ENCODE results near the gene CLTA. TPM values are rescaled to one million over a fixed set of nuclear protein-coding genes. Genes with fewer than 3 reads are reported as not detected.

Gene CLTA
- total RNA-seq, 1 donor from 2014 or later, result 104 TPM

DNA sequence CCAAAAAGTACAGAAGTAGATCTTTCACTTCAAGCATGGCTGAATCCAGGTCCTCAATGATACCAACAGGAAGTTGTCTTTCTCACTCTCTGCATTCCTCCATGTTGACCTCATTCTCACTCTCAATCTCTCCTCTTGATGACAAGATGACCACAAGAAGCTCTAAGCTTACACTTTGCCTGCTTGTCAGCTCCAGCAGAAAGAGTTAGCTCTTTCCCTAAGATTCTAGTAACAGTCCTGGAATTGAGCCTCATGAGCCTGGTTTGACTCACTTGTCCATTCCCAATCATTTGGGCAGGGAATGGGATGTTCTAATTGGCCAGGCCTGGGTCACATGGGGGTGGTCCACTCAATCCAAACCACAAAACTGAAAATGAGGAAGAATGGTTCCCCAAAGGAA lies 3.3 kb upstream of the CLTA start:
- ChIA-PET CTCF (no interaction called here), POLR2A (no interaction called here)
- Mint-ChIP-seq H3K27me3 (no peaks in the 10 kb centered on the region), H3K4me3 (no peak overlapping the region), H3K4me1 (peaks cover 23% of the 10 kb centered on the region), H3K36me3 (ENCODE audit: low read depth) (peaks cover 9% of the 10 kb centered on the region), H3K9me3 (no peaks in the 10 kb centered on the region), H3K27ac (no peak overlapping the region)
- ATAC-seq (ENCODE audit: low read depth), result no peak
- DNase-seq, result no peak
- TF ChIP-seq, protein P1, sequence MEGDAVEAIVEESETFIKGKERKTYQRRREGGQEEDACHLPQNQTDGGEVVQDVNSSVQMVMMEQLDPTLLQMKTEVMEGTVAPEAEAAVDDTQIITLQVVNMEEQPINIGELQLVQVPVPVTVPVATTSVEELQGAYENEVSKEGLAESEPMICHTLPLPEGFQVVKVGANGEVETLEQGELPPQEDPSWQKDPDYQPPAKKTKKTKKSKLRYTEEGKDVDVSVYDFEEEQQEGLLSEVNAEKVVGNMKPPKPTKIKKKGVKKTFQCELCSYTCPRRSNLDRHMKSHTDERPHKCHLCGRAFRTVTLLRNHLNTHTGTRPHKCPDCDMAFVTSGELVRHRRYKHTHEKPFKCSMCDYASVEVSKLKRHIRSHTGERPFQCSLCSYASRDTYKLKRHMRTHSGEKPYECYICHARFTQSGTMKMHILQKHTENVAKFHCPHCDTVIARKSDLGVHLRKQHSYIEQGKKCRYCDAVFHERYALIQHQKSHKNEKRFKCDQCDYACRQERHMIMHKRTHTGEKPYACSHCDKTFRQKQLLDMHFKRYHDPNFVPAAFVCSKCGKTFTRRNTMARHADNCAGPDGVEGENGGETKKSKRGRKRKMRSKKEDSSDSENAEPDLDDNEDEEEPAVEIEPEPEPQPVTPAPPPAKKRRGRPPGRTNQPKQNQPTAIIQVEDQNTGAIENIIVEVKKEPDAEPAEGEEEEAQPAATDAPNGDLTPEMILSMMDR (IDR thresholded peaks at IDR 0.05), result no peak
- intact Hi-C loops (cut with micrococcal nuclease), result no loop called here

DNA sequence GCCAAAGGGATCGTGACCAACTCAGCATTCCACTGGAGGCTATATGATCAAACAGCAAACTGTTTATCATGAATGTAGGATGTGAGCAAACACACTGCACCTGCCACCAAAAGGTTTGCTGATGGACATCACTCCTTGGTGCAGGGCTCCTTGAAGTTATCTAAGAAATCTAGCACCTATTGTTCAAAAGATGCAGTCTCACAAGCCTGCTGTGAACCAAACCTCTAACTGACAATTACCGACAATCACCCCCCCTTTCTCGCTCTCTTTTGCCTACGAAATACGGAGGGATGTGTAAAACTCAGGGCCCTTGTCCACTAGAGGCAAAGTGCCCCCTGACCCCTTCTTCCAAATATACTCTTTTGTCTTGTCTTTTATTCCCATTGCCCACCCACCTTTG lies 2.5 kb upstream of the CLTA start:
- no peak for DNase-seq
- Mint-ChIP-seq H3K27me3 (no peaks in the 10 kb centered on the region), H3K27ac (no peak overlapping the region), H3K4me1 (peaks cover 31% of the 10 kb centered on the region), H3K36me3 (ENCODE audit: low read depth) (peaks cover 9% of the 10 kb centered on the region), H3K9me3 (no peaks in the 10 kb centered on the region), H3K4me3 (no peak overlapping the region)
- ChIA-PET CTCF (interaction anchor here (3.0 to 3.5 kb wide), 2 partner anchors 86 to 140 kb away, joined by 18 to 19 read pairs; no protein-coding TSS in a partner anchor), POLR2A (no interaction called here)
- intact Hi-C loops (cut with micrococcal nuclease), result no loop called here
- no peak for ATAC-seq (ENCODE audit: low read depth)
- TF ChIP-seq, protein P1 (IDR thresholded peaks at IDR 0.05), result no peak

DNA sequence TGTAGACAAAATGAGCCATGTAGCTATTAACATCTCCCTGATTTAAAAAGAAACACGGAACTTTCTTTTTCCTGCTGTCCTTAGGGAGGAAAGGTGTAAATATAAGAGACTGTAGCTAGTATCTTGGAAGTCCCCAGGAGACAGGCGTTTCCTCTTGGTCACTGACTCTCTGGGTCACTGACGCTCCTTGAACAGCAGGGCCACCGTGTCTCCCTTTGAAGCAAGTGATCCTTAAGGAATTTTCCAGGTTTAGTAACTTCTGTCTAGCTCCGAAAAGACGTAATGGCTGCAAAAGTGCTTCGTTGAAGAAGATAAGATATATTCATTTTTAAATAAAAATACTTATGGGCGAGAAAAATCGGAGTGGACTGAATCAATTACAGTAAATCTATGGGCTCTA lies 745 bp upstream of the CLTA start:
- H3K27ac Mint-ChIP-seq, result peak overlapping the region; percentile 51
- H3K36me3 Mint-ChIP-seq (ENCODE audit: low read depth), result peaks cover 20% of the 10 kb centered on the region
- no peaks in the 10 kb centered on the region for H3K27me3 Mint-ChIP-seq
- H3K9me3 Mint-ChIP-seq, result no peaks in the 10 kb centered on the region
- TF ChIP-seq, protein P1 (IDR thresholded peaks at IDR 0.05), result no peak
- DNase-seq (no peak), ATAC-seq (ENCODE audit: low read depth) (no peak)
- H3K4me1 Mint-ChIP-seq, result peaks cover 47% of the 10 kb centered on the region
- H3K4me3 Mint-ChIP-seq, result peak overlapping the region; percentile 95
- CTCF ChIA-PET, result interaction anchor here (0.5 to 3.7 kb wide), 9 partner anchors 17 to 539 kb away, joined by 3 to 25 read pairs (median 7); no protein-coding TSS in a partner anchor
- POLR2A ChIA-PET, result interaction anchor here (0.5 to 1.9 kb wide), 21 partner anchors 8 to 1557 kb away, joined by 3 to 18 read pairs (median 4); partner anchors contain the start of genes GLIPR2, GNE and SPAG8
- intact Hi-C loops (cut with micrococcal nuclease), result loop anchor here (1.0 to 2.0 kb wide), 8 partner anchors 24 to 297 kb away; partner anchors contain the start of genes GLIPR2 and GNE

DNA sequence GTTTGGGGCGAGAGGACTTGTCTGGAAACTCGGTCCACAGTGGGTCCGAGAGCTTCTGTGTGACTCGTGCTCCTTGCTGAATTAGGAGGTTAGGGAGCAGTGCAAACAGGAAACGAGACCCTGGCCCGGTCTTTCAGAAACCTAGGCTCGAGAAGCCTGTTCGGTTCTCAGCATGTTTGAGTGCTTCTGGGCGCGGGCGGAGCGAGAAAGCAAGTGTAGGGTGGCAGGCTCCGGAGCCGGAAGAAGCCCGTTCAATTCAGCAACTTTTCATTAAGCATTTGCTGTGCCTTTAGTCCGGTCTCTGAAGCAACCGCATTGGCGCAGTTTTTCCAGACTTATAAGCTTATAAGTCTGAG lies 547 bp downstream of the CLTA start:
- ATAC-seq (ENCODE audit: low read depth) (no peak), DNase-seq (no peak)
- Mint-ChIP-seq H3K27ac (peak overlapping the region; percentile 85), H3K9me3 (no peaks in the 10 kb centered on the region), H3K4me3 (peak overlapping the region; percentile 95), H3K4me1 (peaks cover 51% of the 10 kb centered on the region), H3K27me3 (no peaks in the 10 kb centered on the region), H3K36me3 (ENCODE audit: low read depth) (peaks cover 28% of the 10 kb centered on the region)
- ChIA-PET CTCF (interaction anchor here (0.9 to 3.7 kb wide), 7 partner anchors 10 to 538 kb away, joined by 3 to 25 read pairs (median 8); no protein-coding TSS in a partner anchor), POLR2A (interaction anchor here (0.9 to 1.9 kb wide), 14 partner anchors 10 to 572 kb away, joined by 3 to 18 read pairs (median 4); partner anchors contain the start of genes GLIPR2, GNE and RECK)
- TF ChIP-seq, protein P1 (IDR thresholded peaks at IDR 0.05), result no peak
- intact Hi-C loops (cut with micrococcal nuclease), result loop anchor here (2.0 kb wide), 1 partner anchor 296 kb away; no protein-coding TSS in a partner anchor

DNA sequence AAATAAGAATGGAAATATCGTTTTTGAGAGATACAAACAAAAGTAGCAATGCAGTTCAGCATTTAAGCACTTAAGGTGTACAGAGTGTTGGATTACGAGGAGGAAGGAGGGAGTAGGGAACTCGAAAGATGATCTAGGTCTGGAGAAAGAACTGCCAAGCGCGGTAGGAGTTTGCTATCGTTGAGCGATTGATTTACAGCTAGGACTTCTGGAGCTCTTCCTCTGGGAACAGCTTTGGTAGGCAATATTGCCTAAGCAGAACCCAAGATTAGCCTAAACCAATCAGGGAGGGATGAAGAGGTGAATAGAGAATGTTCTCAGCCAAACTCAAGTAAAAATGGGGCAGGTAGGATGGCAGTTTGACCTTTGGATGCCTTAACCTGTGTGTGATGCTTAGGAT lies 965 bp downstream of the CLTA start:
- H3K27me3 Mint-ChIP-seq, result no peaks in the 10 kb centered on the region
- H3K27ac Mint-ChIP-seq, result peak overlapping the region; percentile 85
- intact Hi-C loops (cut with micrococcal nuclease), result loop anchor here (2.0 kb wide), 1 partner anchor 295 kb away; no protein-coding TSS in a partner anchor
- H3K4me1 Mint-ChIP-seq, result peaks cover 51% of the 10 kb centered on the region
- TF ChIP-seq, protein P1 (IDR thresholded peaks at IDR 0.05), result no peak
- peak overlapping the region; percentile 95 for H3K4me3 Mint-ChIP-seq
- ChIA-PET POLR2A (interaction anchor here (0.9 to 1.9 kb wide), 6 partner anchors 10 to 155 kb away, joined by 3 to 18 read pairs (median 9); partner anchors contain the start of genes GLIPR2, GNE and RECK), CTCF (interaction anchor here (2.5 to 3.7 kb wide), 3 partner anchors 24 to 89 kb away, joined by 8 to 25 read pairs (median 19); no protein-coding TSS in a partner anchor)
- no peak for DNase-seq
- H3K36me3 Mint-ChIP-seq (ENCODE audit: low read depth), result peaks cover 30% of the 10 kb centered on the region
- no peak for ATAC-seq (ENCODE audit: low read depth)
- H3K9me3 Mint-ChIP-seq, result no peaks in the 10 kb centered on the region
